ENCODE results near the gene CHD2.

The CHD2 gene

GRCh38 chr15:93072411-93073394 is 172.6 kb downstream of the CHD2 start:
- no peak for DNase-seq

- DNase-seq = no peak
Observed at GRCh38 chr15:93073465-93073952, 173.4 kb downstream of the CHD2 start.

GRCh38 chr15:93074599-93074998 is 174.5 kb downstream of the CHD2 start:
- no peak for DNase-seq

GRCh38 chr15:93076217-93076616 is 176.1 kb downstream of the CHD2 start:
- DNase-seq = no peak

- no peak for DNase-seq
Observed at GRCh38 chr15:93076875-93077274, 176.8 kb downstream of the CHD2 start.

Data from CD4-positive, alpha-beta T cell treated with Interleukin-21 for 1 hour (primary cell).